GM06990 (cell line): ENCODE results near the gene APBA2.

Source experiments
- DNase-seq: peaks from one replicate; pipeline ENCODE4 v3.0.0-alpha.2; 2011; ENCODE audit not compliant: insufficient read length; ENCODE audit errors: extremely low read depth
- H3K27me3 ChIP-seq: replicated peaks from 2 replicates; pipeline ENCODE4 v1.6.0; 2011; ENCODE audit warnings: low read length; ENCODE audit not compliant: control insufficient read depth, insufficient read depth
- H3K36me3 ChIP-seq: 2 replicates; pipeline ENCODE4 v1.5.1; 2011; ENCODE audit warnings: low read length; ENCODE audit not compliant: control insufficient read depth, insufficient read depth
- H3K4me3 ChIP-seq: replicated peaks from 2 replicates; pipeline ENCODE4 v1.5.1; 2011; ENCODE audit warnings: low read depth, mild to moderate bottlenecking, control low read depth, low read length
- TF ChIP-seq, protein P1 (sequence below): IDR thresholded peaks from 2 replicates; pipeline ENCODE4 v1.5.1; 2011; ENCODE audit warnings: low read length, control low read depth, mild to moderate bottlenecking, inconsistent platforms; ENCODE audit not compliant: insufficient read depth, poor library complexity, severe bottlenecking

The APBA2 gene

DNA sequence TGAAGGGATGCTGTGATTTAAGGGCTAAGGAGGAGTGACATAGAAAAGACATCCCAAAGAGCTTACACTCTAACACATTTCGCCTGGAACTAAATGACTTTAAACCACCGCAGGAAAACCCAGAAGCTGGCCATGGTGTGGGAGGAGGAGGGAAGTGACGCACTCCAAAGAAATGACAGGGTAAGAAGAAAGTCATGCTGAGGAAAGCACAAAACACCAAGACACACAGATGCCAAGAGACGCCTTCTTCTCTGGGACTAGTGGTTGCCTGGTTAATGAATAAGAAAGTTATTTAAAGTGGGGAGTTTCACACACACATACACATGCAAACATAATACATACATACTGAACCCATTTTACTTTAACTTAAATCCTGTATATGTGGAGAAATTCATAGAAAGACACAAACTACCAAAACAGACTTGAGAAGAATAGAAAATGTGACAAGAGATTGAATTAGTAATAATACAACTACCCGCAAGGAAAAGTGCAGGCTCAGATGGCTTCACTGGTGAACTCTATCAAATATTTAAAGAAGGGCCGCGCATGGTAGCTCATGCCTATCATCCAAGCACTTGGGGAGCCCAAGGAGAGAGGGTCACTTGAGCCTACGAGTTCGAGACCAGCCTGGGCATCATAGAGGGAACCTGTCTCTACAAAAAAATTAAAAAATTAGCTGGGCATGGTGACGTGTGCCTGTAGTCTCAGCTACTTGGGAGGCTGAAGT lies 258.3 kb downstream of the APBA2 start:
- no peak for DNase-seq
- Histone ChIP-seq H3K36me3 (no peaks in the 10 kb centered on the region), H3K4me3 (no peak overlapping the region), H3K27me3 (no peaks in the 10 kb centered on the region; the same call in 1 of the 2 replicates)
- TF ChIP-seq, protein P1, sequence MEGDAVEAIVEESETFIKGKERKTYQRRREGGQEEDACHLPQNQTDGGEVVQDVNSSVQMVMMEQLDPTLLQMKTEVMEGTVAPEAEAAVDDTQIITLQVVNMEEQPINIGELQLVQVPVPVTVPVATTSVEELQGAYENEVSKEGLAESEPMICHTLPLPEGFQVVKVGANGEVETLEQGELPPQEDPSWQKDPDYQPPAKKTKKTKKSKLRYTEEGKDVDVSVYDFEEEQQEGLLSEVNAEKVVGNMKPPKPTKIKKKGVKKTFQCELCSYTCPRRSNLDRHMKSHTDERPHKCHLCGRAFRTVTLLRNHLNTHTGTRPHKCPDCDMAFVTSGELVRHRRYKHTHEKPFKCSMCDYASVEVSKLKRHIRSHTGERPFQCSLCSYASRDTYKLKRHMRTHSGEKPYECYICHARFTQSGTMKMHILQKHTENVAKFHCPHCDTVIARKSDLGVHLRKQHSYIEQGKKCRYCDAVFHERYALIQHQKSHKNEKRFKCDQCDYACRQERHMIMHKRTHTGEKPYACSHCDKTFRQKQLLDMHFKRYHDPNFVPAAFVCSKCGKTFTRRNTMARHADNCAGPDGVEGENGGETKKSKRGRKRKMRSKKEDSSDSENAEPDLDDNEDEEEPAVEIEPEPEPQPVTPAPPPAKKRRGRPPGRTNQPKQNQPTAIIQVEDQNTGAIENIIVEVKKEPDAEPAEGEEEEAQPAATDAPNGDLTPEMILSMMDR: no peak

DNA sequence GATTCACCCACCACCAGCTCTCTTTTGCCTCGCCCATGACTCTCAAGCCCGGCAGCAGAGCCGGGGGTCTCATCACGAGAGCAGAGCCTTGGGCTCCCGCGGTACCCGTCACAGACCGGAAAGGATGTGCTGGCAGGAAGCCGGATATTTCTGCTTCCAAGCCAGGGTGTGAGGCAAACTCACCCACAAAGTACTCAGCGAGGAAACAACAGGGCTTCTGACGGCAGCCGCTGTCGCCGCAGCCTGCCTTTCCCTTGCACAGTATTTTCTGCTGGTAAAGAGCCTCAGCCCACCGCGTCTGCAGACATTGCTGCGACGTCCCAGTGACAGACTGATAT lies 263.9 kb downstream of the APBA2 start:
- DNase-seq: no peak
- Histone ChIP-seq H3K36me3 (no peaks in the 10 kb centered on the region), H3K27me3 (no peaks in the 10 kb centered on the region; the same call in 1 of the 2 replicates), H3K4me3 (no peak overlapping the region)
- TF ChIP-seq, protein P1: no peak

DNA sequence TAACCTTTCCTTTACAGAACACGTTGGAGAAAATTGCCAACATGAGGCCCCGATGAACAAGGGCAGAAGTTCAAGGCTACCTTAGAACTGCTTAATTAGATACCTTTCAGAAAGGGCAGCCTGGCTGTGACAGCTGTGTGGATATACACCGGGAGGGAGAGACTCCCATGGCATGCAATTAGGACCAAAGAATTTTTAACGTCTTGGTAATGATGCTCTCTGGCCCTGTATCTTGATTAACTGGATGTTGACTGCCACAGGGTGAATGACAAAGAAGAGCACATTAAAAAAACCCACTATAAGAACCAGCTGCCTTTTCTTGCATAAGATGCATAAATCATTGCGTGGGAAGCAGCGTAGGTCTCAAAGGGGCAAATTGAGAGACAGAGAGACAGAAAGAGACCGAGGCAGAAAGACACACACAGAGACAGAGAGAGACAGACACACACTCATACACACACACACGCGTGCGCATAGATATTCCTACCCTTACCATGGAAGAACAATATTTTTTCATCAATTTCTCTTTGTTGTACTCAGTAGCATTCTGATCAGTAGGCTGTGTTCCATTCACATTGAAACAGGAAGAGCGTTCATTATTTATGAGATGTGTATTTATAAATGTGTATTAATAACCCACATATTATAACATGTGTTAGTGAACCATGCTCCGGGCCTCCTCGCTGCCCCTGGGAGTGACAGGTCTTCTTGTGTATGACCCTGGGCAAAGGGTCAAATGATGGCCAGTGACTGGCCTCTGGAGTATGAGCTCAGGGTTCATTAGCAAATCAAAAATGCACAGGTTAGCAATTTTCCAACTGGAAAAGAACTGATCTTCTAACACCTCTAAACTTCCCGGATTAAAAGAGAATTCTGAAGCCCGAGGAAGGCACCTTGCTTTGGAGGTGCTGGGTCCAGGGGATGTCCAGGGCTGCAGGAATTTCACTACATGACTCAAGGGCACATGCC lies 265.0 kb downstream of the APBA2 start:
- no peaks in the 10 kb centered on the region; the same call in 1 of the 2 replicates for H3K27me3 ChIP-seq
- H3K4me3 ChIP-seq: no peak overlapping the region
- H3K36me3 ChIP-seq: no peaks in the 10 kb centered on the region
- TF ChIP-seq, protein P1: no peak
- DNase-seq: no peak

DNA sequence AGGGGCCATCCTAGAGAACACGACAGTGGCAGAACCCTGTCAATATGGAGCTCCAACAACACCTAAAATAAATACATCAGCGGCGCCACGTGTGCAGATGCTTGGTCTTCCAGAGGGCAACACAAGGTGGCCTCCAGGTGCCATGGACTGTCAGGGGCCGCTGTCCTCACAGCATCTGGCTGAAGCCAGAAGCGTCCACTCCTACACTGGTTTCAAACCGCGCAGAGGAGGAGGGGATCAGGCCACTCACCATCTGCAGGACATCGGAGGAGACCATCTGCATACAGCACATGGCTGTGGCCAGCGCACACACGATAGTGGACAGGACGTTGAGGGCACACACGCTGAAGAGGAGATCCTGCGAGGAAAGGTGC lies 265.7 kb downstream of the APBA2 start:
- no peak for DNase-seq
- no peaks in the 10 kb centered on the region for H3K36me3 ChIP-seq
- TF ChIP-seq, protein P1: no peak
- H3K27me3 ChIP-seq: no peaks in the 10 kb centered on the region
- no peak overlapping the region for H3K4me3 ChIP-seq

DNA sequence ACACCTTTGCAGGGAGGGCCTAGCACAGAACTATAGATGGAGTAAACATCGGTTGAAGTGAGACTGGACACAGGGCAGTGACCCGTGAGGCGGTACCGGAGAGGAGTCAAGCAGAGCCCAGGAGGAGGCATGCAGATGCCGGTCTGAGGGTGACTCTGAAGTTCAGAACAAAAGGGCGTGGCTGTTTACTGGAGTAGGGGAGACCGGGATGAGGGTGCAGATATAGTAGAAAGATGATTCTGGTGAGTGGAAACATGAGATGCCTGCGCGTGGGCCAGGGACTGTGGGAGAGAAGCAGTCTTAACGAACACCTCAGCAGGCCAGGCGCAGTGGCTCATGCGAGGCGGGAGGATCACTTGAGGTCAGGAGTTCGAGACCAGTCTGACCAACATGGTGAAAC lies 270.7 kb downstream of the APBA2 start:
- Histone ChIP-seq H3K4me3 (no peak overlapping the region), H3K36me3 (no peaks in the 10 kb centered on the region), H3K27me3 (no peaks in the 10 kb centered on the region)
- DNase-seq: no peak
- TF ChIP-seq, protein P1: no peak
